ENCODE results near the gene ZP2. TPM values are rescaled to one million over a fixed set of nuclear protein-coding genes. Genes with fewer than 3 reads are reported as not detected.

Gene ZP2
- total and polyA plus RNA-seq, 7 donors = not detected

DNA sequence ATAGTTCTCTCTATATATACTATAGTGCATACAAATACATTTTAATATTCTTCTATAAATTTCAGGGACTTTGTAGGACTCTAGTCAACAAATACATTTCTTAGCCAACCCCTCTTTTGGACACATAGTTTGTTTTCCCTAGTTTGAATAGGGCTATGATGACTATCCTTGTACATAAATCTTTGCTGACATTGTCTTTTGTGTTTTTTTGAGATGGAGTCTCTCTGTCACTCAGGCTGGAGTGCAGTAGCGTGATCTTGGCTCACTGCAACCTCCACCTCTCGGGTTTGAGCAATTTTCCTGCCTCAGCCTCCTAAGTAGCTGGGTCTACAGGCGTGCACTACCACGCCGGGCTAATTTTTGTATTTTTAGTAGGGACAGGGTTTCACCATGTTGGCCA is 25.5 kb upstream of the ZP2 start:
- H3K36me3 ChIP-seq (ENCODE audit: insufficient read depth in 1 of 2, low read depth in 1 of 2) = no peaks in the 10 kb centered on the region
- intact Hi-C loops (cut with DNase I) = no loop called here
- no peaks in the 10 kb centered on the region for H3K4me1 ChIP-seq
- TF ChIP-seq CTCF (IDR thresholded peaks at IDR 0.05) = no peak
- no peak overlapping the region for H3K4me3 ChIP-seq
- H3K9me3 ChIP-seq = no peaks in the 10 kb centered on the region
- DNase-seq (no peak), ATAC-seq (no peak)
- H3K27me3 ChIP-seq (ENCODE audit: insufficient read depth in 3 of 3, low read length in 2 of 3) = no peaks in the 10 kb centered on the region
- H3K27ac ChIP-seq = no peak overlapping the region
- WGBS, 3 donors = 72 to 83% (median 79%) methylated on average over 5 of the region's 5 CpGs

- H3K27ac ChIP-seq = no peak overlapping the region
- H3K4me3 ChIP-seq = no peak overlapping the region
- intact Hi-C loops (cut with DNase I) = no loop called here
- no peak for TF ChIP-seq CTCF (IDR thresholded peaks at IDR 0.05)
- DNase-seq (no peak), ATAC-seq (no peak)
- H3K9me3 ChIP-seq = no peaks in the 10 kb centered on the region
- H3K36me3 ChIP-seq (ENCODE audit: insufficient read depth in 1 of 2, low read depth in 1 of 2) = no peaks in the 10 kb centered on the region
- no peaks in the 10 kb centered on the region for H3K27me3 ChIP-seq (ENCODE audit: insufficient read depth in 3 of 3, low read length in 2 of 3)
- H3K4me1 ChIP-seq = no peaks in the 10 kb centered on the region
- 79 to 87% (median 80%) methylated on average over 3 of the region's 3 CpGs for WGBS, 3 donors
Measured at GRCh38 chr16:21235199-21235585, 23.8 kb upstream of the ZP2 start.

DNA sequence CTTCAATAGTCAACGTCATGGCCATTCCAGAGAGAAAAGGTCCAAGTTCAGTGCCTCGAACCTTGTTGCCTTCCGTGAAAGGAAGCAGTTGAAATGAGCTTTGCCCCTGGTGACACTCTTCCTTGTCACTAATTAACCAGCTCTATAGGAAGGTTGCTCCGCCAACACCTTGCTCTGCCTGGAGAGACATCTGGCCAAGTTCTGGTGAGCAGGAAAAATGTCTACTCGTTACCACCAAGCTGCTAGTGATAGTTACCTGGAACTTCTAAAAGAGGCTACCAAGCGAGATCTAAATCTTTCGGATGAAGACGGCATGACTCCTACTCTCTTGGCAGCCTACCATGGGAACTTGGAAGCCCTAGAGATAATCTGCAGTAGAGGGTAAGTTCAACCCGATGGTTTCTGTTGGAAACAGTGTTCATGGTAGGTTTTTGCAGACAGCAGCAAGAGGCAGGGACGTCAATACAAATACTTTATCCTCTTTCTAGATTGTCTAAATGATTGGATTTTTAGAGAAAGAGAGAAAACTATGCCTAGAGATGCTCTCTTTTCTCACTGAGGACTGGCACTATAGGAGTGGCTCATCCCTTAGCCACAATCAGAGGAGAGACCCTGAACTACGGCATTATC is 22.3 kb upstream of the ZP2 start, which contains the start of gene ANKS4B:
TSS of gene ANKS4B (plus strand) at position 179 of the 630 bp plus-strand sequence. CDS start at position 218, 39 bp downstream.
- H3K9me3 ChIP-seq = no peaks in the 10 kb centered on the region
- ATAC-seq = no peak
- DNase-seq = no peak

DNA sequence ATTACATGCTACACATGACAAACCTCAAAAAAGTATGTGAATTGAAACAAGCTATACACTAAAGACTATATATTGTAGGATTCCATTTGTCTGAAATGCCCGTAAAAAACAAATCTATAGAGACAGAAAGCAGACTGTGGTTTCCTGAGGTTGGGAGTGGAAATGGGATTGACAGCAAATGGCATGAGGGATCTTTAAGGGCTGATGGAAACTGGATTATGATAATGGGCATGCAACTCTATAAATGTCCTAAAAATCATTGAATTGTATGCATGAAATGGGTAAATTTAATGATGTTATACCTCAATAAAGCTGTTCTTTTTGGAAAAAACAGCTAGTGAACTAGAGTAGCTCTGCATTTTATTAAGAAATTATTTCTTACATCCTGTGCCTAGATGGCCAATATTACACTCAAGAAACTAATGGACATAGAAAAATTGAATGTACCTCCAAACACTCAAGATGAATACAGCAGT is 21.7 kb upstream of the ZP2 start:
- WGBS, 3 donors = 92 to 99% (median 94%) methylated on average over 1 of the region's 1 CpG
- Histone ChIP-seq H3K27me3 (ENCODE audit: insufficient read depth in 3 of 3, low read length in 2 of 3) (no peaks in the 10 kb centered on the region), H3K36me3 (ENCODE audit: insufficient read depth in 1 of 2, low read depth in 1 of 2) (no peaks in the 10 kb centered on the region), H3K4me3 (no peak overlapping the region), H3K4me1 (no peaks in the 10 kb centered on the region), H3K27ac (no peak overlapping the region), H3K9me3 (no peaks in the 10 kb centered on the region)
- no peak for TF ChIP-seq CTCF (IDR thresholded peaks at IDR 0.05)
- ATAC-seq (no peak), DNase-seq (no peak)
- intact Hi-C loops (cut with DNase I) = no loop called here

More for the DNA sequence above, 22.3 kb upstream of the ZP2 start, which contains the start of gene ANKS4B:
- H3K27me3 ChIP-seq (ENCODE audit: insufficient read depth in 3 of 3, low read length in 2 of 3) = no peaks in the 10 kb centered on the region
- H3K4me1 ChIP-seq = no peaks in the 10 kb centered on the region
- no peaks in the 10 kb centered on the region for H3K36me3 ChIP-seq (ENCODE audit: insufficient read depth in 1 of 2, low read depth in 1 of 2)
- no peak within 1 kb of the TSS for H3K27ac ChIP-seq
- 62 to 78% (median 70%) methylated on average over 11 of the region's 11 CpGs for WGBS, 3 donors
- intact Hi-C loops (cut with DNase I) = no loop called here
- no peak for TF ChIP-seq CTCF (IDR thresholded peaks at IDR 0.05)
- no peak within 1 kb of the TSS for H3K4me3 ChIP-seq
